NCI-H345 (cell line): ENCODE measurements around the gene PARP4.
"Not testable (repeated sequence)": the region's sequence is repeated elsewhere in the genome, so short reads cannot be mapped to it uniquely, and the experiment has no call there.

Experiments used
- DNase-seq: peaks from one replicate; lab custom pipeline; 2025; lab: John Stamatoyannopoulos, UW

The PARP4 gene

GRCh38 chr13:24512197-24512907 is at the start of gene PARP4:
Gene PARP4 (minus strand): TSS chr13:24512778. CDS start chr13:24503776, 9,002 bp downstream.
- peak; percentile 73 for DNase-seq

DNA sequence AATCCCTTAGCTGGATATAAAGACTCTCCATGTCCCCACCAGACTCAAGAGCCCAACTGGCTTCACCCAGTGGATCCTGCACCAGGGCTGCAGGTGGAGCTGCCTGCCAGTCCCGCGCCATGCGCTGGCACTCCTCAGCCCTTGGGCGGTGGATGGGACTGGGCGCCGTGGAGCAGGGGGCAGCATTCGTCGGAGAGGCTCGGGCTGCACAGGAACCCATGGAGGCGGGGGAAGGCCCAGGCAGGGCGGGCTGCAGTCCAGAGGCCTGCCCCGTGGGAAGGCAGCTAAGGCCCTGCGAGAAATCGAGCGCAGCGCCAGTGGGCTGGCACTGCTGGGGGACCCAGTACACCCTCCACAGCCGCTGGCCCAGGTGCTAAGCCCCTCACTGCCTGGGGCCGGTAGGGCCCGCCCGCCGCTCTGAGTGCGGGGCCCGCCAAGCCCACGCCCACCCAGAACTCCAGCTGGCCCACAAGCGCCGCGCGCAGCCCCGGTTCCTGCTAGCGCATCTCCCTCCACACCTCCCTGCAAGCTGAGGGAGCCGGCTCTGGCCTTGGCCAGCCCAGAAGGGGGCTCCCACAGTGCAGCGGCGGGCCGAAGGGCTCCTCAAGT is 48.1 kb upstream of the PARP4 start:
- not testable (repeated sequence) for DNase-seq

GRCh38 chr13:24559431-24560218 is 47.0 kb upstream of the PARP4 start:
- DNase-seq, result not testable (repeated sequence)

DNA sequence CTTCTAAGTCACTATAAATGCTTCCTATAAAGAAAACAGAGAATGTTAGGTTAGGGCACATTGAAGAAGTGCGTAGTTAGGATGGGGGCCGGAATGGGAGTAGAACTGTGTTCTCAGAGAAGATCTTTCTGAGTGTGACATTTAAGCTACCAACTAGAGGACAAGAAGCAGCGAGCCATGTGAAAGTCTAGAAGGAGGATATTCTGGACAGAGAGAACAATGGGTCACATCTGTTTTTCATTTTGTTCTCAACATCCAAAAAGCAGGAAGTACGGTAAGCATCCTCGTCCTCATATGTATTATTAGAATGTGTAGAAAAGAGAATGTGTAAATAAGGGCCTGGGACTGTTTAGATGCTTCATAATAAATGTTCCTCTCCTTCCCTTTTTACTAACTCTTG is 44.5 kb upstream of the PARP4 start:
- DNase-seq, result no peak

GRCh38 chr13:24553892-24554291 is 41.3 kb upstream of the PARP4 start:
- DNase-seq, result not testable (repeated sequence)

DNA sequence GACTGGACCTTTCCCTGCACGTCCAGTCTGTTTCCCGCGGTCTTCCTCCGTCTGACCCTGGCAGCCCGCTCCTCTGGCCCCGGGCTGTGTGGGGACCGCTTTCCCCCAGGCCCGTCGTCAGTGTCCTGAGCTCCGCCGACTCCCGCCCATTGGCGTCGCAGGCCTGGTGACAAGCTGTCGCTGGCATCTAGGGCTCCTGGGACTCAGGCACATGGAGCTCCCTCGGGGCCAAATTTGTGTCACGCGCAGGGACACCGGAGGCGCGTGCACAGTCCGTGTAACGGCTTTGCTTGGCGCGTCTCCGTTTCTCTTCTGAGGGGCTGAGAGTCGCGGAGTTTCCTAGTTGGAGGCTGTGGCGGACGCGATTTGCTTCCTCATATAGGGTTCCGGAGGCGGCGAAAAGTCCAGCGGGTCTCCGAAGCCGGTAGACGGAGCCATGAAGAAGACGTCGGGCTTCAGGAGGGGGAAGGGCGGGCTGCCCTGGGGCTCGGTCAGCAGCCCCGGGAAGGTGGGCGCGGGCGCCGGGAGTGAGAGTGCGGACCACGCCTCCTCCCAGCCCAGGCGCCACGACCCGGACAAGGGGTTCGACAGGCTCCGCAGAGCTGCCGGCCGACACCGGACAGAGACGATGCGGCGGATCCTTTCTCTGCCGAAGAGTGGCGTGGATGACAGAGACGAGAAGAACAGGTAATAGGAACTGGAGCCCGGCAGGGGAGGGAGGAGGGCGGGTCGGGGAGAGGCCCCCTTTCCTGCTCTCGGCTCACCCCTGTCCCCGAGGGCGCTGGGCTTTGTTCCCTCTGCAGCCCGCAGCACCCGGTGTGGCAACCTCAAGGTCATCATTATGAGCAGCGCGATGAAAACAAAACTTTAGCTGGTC is 29.1 kb upstream of the PARP4 start:
- peak; percentile 9 for DNase-seq

- no peak for DNase-seq
Observed at GRCh38 chr13:24541127-24541475, 28.5 kb upstream of the PARP4 start.

GRCh38 chr13:24540236-24541126 is 27.9 kb upstream of the PARP4 start:
- no peak for DNase-seq

- no peak for DNase-seq
Observed at GRCh38 chr13:24539500-24540165, 27.1 kb upstream of the PARP4 start.

DNA sequence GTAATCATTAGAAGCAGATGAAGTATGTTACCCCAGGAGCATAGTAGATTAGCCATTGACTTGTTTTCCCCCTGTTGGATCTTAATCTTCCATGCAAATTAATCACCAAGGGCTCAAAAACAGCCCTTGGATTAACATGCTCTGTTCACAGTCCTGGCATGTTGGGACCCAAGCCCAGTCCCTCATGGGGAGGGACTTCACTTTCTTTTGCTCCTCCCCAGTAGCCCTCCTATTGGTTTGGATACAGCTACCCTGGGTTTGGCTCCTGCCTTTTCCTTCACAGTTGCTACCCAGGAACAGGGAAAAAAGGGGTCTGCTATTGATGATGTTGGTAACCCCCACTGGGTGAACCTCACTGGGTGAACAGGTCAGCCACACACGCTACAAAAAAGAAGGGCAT is 16.9 kb upstream of the PARP4 start:
- DNase-seq, result no peak

DNA sequence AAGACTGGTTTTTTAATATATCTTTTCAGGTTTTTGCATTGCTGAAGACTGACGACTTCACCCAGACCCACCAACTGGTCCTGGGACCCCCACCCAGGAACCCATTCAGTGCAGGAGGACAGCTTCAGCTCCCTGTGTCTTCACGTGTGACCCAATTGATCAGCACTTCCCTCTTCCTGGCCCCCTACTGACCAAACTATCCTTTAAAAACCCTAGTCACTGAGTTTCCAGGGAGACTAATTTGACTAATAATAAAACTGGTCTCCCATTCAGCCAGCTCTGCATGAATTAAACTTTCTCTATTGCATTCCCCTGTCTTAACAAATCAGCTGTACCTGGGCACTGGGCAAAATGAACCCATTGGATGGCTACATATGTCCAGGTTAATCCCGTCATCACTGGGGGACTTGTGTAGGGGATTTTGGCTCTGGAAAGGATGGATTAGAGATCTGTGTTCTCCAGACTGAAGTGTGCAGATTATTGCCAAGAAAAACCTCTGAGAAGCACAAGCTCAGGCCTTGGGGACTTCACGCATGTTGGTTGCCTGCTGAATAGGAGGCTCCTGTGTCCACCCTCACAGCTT is 16.3 kb upstream of the PARP4 start:
- DNase-seq, result no peak

DNA sequence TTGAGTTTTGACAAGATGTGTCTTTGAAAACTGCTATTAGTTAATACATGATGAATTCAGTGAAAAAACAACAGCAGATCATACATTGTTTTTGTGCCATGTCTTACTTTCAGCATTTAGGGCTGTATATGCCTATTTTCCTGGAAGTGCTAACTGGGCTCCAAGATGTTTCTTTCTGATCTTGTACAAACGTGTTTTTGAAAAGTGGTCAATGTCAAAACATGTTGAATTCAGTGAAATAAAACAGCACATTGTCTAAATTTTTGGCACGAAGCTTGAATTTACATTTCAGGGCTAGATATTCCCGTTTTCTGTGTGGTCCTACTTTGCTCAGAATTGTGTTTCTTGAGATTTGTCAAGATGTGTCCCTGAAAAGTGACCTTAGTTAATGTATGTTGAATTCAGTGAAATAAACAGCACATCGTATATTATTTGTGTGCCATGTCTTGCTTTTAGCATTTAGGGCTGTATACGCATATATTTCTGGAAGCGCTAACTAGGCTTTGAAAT is 14.7 kb upstream of the PARP4 start:
- no peak for DNase-seq

- DNase-seq, result no peak
Observed at GRCh38 chr13:24520733-24521132, 8.2 kb upstream of the PARP4 start.

DNA sequence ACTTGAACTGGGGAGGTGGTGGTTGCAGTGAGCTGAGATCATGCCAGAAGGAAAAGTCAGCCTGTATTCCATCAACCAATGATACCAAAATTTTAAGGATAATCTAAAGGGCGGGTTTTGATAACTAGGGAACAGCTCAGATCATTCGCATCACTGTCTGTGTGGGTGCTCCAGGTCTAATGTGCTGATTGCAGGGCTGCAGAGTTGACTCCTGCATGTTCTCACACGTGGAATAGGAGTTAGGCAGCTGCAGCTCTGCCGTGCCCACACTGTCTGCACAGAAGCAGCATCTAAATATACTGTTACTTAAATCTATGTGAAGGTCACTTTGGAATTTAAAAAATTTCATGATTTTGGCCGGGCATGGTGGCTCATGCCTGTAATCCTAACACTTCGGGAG is 4.3 kb upstream of the PARP4 start:
- no peak for DNase-seq

DNA sequence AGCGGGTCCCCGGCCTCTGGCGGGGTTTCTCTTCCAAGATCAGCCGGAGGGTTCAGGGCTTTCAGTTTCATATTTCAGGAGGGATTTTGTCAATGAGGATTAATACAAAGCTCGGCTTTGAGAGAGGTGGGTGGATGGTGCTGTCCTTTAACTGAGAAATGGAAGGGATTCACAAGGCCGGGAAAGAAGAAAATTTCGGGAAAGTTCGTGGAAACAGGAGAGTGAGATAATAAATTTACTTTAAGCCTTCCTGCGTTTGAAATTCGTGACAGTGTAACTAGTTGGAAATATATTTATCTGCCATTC is 283 bp upstream of the PARP4 start:
- no peak for DNase-seq

DNA sequence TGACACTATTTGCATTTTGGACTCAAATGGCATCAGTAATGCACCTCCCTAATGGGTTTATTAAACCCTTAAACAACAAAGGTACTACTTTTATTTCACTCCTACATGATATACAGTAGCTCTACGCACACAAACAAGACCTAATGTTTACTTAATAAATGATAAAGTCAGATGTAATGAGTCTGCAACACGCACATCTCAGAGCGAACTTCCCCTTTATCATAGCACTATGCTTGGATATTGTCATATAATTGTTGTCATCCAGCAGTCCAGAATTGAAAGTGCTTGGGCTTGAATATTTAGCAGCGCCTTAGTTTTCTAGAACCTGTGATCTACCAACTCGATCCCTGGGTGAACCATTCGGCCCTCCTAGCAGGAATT is 772 bp downstream of the PARP4 start:
- DNase-seq, result no peak

DNA sequence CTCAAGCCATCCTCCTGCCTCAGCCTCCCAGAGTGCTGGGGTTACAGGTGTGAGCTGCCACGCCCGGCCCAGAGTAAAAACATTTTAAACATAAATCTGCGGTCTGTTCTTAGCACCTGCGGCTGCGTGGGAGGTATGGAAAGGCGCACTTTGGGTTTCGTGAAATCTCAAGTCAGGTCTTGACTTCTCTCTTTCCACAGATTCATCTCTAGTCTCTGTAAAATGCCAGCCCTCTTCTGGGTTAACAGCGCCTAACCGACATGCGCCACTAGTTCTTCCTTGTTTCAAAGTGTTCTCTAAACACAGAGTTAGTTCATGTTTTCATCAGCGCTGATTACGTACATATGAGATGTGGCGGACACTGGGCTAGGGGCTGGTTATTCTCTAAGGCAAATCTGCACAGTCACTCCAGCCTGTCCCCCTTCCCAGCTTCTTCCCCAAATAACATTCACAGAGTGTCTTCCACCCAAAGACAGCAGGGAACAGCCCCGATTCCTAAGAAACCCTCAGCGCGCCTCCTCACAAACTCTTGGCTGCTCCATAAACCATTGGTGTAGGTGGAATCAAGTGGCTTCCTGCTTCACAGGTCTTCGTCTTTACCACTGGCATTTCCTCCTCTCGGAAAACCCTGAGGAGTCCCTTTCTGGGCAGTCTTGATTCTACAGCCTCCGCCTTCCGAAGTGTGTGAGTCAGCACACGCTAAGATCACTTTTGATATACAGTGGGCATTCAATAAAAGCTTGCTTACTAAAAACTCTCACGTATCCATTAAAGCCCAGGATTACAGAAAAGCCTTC is 1.4 kb downstream of the PARP4 start:
- DNase-seq, result no peak

DNA sequence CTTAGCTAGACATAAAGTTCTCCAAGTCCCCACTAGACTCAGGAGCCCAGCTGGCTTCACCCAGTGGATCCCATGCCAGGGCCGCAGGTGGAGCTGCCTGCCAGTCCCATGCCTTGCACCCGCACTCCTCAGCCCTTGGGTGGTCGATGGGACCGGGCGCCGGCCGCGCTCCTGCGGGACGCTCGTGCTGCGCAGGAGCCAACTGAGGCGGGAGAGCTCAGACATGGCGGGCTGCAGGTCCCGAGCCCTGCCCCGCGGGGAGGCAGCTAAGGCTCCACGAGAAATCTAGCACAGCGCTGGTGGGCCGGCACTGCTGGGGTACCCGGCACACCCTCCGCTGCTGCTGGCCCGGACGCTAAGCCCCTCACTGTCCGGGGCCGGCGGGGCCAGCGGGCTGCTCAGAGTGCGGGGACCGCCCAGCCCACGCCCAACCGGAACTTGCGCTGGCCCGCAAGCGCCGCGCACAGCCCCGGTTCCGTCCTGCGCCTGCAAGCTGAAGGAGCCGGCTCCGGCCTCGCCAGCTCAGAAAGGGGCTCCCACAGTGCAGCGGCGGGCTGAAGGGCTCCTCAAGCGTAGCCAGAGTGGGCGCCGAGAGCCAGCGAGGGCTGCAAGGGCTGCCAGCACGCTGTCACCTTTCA is 5.8 kb downstream of the PARP4 start:
- DNase-seq, result no peak

- not testable (repeated sequence) for DNase-seq
Observed at GRCh38 chr13:24506283-24506682, 6.3 kb downstream of the PARP4 start.
